Measurements from ENCODE around the gene DYNC1LI1.

GRCh38 chr3:32552013-32552412, 18.6 kb downstream of the DYNC1LI1 start:
- TF ChIP-seq CTCF (IDR thresholded peaks at IDR 0.05) (no peak), EZH2 (IDR thresholded peaks at IDR 0.05; ENCODE audit: borderline replicate concordance, insufficient read depth, low read depth, low read length, poor library complexity, severe bottlenecking) (no peak)

Data from B cell (primary cell).